ENCODE measurements around the gene HSPBP1. TPM values are rescaled to one million over a fixed set of nuclear protein-coding genes. Genes with fewer than 3 reads are reported as not detected.

HSPBP1 gene
- total and polyA plus RNA-seq, 2 of the 13 experiments (the other 11 are each of a cell fraction or from before 2014, with no cell fraction given): 22.3 to 33.7 TPM

DNA sequence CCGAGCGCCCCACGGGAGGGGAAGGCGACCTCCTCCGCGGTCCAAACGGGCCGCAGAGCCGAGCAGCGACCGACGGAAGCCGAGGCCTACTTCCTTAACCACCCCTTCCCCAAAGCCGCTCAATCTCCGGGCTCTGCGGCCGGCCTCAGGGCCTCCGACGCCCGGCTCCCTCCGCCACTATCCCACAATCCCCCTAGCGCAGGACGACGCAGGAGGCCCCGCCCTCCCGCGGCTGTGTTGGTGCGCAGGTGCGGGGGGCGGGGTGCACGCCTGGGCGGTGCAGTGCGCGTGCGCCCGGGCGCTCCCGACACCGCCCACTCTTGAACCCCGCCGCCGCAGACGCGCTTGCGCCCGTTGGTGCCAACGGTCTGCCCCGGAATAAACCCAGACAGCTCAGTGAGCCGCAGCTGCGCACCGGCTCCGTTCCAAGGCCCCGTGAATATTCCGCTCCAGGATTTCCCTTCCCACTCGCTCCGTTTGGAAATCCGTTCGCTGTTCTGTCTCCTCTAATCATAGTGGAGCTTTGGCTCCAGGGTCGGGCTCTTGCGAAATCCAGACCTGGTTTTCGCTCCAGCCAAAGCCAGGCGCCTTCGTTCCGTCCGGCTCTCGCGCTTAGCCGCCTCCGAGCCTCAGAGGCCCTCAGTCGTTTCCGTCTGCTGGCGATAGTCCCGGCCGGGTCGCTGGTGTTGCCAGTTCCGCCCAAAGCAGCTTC, 20.9 kb downstream of the HSPBP1 start, which contains the start of gene PPP6R1 (continued):
- TF ChIP-seq, protein P1, sequence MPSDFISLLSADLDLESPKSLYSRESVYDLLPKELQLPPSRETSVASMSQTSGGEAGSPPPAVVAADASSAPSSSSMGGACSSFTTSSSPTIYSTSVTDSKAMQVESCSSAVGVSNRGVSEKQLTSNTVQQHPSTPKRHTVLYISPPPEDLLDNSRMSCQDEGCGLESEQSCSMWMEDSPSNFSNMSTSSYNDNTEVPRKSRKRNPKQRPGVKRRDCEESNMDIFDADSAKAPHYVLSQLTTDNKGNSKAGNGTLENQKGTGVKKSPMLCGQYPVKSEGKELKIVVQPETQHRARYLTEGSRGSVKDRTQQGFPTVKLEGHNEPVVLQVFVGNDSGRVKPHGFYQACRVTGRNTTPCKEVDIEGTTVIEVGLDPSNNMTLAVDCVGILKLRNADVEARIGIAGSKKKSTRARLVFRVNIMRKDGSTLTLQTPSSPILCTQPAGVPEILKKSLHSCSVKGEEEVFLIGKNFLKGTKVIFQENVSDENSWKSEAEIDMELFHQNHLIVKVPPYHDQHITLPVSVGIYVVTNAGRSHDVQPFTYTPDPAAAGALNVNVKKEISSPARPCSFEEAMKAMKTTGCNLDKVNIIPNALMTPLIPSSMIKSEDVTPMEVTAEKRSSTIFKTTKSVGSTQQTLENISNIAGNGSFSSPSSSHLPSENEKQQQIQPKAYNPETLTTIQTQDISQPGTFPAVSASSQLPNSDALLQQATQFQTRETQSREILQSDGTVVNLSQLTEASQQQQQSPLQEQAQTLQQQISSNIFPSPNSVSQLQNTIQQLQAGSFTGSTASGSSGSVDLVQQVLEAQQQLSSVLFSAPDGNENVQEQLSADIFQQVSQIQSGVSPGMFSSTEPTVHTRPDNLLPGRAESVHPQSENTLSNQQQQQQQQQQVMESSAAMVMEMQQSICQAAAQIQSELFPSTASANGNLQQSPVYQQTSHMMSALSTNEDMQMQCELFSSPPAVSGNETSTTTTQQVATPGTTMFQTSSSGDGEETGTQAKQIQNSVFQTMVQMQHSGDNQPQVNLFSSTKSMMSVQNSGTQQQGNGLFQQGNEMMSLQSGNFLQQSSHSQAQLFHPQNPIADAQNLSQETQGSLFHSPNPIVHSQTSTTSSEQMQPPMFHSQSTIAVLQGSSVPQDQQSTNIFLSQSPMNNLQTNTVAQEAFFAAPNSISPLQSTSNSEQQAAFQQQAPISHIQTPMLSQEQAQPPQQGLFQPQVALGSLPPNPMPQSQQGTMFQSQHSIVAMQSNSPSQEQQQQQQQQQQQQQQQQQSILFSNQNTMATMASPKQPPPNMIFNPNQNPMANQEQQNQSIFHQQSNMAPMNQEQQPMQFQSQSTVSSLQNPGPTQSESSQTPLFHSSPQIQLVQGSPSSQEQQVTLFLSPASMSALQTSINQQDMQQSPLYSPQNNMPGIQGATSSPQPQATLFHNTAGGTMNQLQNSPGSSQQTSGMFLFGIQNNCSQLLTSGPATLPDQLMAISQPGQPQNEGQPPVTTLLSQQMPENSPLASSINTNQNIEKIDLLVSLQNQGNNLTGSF (CRISPR knock-in tag; IDR thresholded peaks at IDR 0.05): peak; percentile 74; the same call in 1 of the 2 replicates
- TF ChIP-seq, protein P2, sequence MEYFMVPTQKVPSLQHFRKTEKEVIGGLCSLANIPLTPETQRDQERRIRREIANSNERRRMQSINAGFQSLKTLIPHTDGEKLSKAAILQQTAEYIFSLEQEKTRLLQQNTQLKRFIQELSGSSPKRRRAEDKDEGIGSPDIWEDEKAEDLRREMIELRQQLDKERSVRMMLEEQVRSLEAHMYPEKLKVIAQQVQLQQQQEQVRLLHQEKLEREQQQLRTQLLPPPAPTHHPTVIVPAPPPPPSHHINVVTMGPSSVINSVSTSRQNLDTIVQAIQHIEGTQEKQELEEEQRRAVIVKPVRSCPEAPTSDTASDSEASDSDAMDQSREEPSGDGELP (IDR thresholded peaks at IDR 0.05; ENCODE audit: borderline replicate concordance, low read depth): peak; percentile 85
- TF ChIP-seq GABPB1 (CRISPR knock-in tag; IDR thresholded peaks at IDR 0.05) (peak; percentile 86), ZNF235 (CRISPR knock-in tag; IDR thresholded peaks at IDR 0.05; ENCODE audit: borderline replicate concordance) (no peak), GPN1 (CRISPR knock-in tag; IDR thresholded peaks at IDR 0.05; ENCODE audit: borderline replicate concordance) (no peak), ATAD3A (CRISPR knock-in tag; IDR thresholded peaks at IDR 0.05) (no peak), ZNF616 (CRISPR knock-in tag; IDR thresholded peaks at IDR 0.05; ENCODE audit: low read depth) (no peak)
- TF ChIP-seq, protein P3, sequence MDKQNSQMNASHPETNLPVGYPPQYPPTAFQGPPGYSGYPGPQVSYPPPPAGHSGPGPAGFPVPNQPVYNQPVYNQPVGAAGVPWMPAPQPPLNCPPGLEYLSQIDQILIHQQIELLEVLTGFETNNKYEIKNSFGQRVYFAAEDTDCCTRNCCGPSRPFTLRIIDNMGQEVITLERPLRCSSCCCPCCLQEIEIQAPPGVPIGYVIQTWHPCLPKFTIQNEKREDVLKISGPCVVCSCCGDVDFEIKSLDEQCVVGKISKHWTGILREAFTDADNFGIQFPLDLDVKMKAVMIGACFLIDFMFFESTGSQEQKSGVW (CRISPR knock-in tag; IDR thresholded peaks at IDR 0.05; ENCODE audit: borderline replicate concordance): no peak
- TF ChIP-seq, protein P4, sequence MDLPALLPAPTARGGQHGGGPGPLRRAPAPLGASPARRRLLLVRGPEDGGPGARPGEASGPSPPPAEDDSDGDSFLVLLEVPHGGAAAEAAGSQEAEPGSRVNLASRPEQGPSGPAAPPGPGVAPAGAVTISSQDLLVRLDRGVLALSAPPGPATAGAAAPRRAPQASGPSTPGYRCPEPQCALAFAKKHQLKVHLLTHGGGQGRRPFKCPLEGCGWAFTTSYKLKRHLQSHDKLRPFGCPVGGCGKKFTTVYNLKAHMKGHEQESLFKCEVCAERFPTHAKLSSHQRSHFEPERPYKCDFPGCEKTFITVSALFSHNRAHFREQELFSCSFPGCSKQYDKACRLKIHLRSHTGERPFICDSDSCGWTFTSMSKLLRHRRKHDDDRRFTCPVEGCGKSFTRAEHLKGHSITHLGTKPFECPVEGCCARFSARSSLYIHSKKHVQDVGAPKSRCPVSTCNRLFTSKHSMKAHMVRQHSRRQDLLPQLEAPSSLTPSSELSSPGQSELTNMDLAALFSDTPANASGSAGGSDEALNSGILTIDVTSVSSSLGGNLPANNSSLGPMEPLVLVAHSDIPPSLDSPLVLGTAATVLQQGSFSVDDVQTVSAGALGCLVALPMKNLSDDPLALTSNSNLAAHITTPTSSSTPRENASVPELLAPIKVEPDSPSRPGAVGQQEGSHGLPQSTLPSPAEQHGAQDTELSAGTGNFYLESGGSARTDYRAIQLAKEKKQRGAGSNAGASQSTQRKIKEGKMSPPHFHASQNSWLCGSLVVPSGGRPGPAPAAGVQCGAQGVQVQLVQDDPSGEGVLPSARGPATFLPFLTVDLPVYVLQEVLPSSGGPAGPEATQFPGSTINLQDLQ (CRISPR knock-in tag; IDR thresholded peaks at IDR 0.05): no peak
- TF ChIP-seq, protein P5, sequence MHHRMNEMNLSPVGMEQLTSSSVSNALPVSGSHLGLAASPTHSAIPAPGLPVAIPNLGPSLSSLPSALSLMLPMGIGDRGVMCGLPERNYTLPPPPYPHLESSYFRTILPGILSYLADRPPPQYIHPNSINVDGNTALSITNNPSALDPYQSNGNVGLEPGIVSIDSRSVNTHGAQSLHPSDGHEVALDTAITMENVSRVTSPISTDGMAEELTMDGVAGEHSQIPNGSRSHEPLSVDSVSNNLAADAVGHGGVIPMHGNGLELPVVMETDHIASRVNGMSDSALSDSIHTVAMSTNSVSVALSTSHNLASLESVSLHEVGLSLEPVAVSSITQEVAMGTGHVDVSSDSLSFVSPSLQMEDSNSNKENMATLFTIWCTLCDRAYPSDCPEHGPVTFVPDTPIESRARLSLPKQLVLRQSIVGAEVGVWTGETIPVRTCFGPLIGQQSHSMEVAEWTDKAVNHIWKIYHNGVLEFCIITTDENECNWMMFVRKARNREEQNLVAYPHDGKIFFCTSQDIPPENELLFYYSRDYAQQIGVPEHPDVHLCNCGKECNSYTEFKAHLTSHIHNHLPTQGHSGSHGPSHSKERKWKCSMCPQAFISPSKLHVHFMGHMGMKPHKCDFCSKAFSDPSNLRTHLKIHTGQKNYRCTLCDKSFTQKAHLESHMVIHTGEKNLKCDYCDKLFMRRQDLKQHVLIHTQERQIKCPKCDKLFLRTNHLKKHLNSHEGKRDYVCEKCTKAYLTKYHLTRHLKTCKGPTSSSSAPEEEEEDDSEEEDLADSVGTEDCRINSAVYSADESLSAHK (CRISPR knock-in tag; IDR thresholded peaks at IDR 0.05; ENCODE audit: borderline replicate concordance): no peak

Data from HepG2 (cell line).